Activated naive CD4-positive, alpha-beta T cell treated with anti-CD3 and anti-CD28 coated beads, Interleukin-2, amount 10 ng/mL, durations not matched to agents 7 days and 5 days (primary cell): ENCODE data around the gene OTULIN.

Source experiments
- CTCF ChIA-PET: fragments of 350-600 bp; sonication (Branson Sonifier 250); formaldehyde crosslinking; loops from one replicate; lab custom pipeline; 2021; ENCODE audit warnings: antibody characterized with exemption; lab: Charles Lee
- DNase-seq: peaks from one replicate; pipeline ENCODE4 v3.0.0-alpha.2; 2020
- H3K27ac Mint-ChIP-seq: one replicate; pipeline ENCODE4 v1.8.0; 2021; ENCODE audit warnings: mild to moderate bottlenecking, moderate library complexity, mixed read lengths
- H3K27me3 Mint-ChIP-seq: one replicate; pipeline ENCODE4 v1.8.0; 2021; ENCODE audit warnings: mild to moderate bottlenecking, mixed read lengths
- H3K36me3 Mint-ChIP-seq: one replicate; pipeline ENCODE4 v1.8.0; 2021; ENCODE audit warnings: mixed read lengths
- H3K4me1 Mint-ChIP-seq: one replicate; pipeline ENCODE4 v1.8.0; 2021; ENCODE audit warnings: mixed read lengths
- H3K4me3 Mint-ChIP-seq: one replicate; pipeline ENCODE4 v1.8.0; 2021; ENCODE audit warnings: mild to moderate bottlenecking, moderate library complexity, mixed read lengths
- H3K9me3 Mint-ChIP-seq: one replicate; pipeline ENCODE4 v1.8.0; 2021; ENCODE audit warnings: mixed read lengths

OTULIN gene

GRCh38 chr5:14735944-14736343 lies 71.4 kb downstream of the OTULIN start:
- Mint-ChIP-seq H3K36me3 (peaks cover 4% of the 10 kb centered on the region), H3K4me3 (no peak overlapping the region), H3K27me3 (no peaks in the 10 kb centered on the region), H3K27ac (no peak overlapping the region), H3K4me1 (no peaks in the 10 kb centered on the region), H3K9me3 (no peaks in the 10 kb centered on the region)
- DNase-seq = no peak
- CTCF ChIA-PET = no interaction called here

GRCh38 chr5:14737291-14737690 lies 72.8 kb downstream of the OTULIN start:
- no peaks in the 10 kb centered on the region for H3K27me3 Mint-ChIP-seq
- CTCF ChIA-PET = interaction anchor here (1.2 kb wide), 2 partner anchors 10 to 266 kb away, joined by 3 to 8 read pairs; no protein-coding TSS in a partner anchor
- DNase-seq = no peak
- H3K36me3 Mint-ChIP-seq = peaks cover 6% of the 10 kb centered on the region
- H3K27ac Mint-ChIP-seq = no peak overlapping the region
- peaks cover 12% of the 10 kb centered on the region for H3K4me1 Mint-ChIP-seq
- H3K4me3 Mint-ChIP-seq = no peak overlapping the region
- H3K9me3 Mint-ChIP-seq = no peaks in the 10 kb centered on the region

- CTCF ChIA-PET = interaction anchor here (1.2 kb wide), 1 partner anchor 265 kb away, joined by 3 read pairs; no protein-coding TSS in a partner anchor
- peak overlapping the region; percentile 28 for H3K27ac Mint-ChIP-seq
- no peak for DNase-seq
- no peaks in the 10 kb centered on the region for H3K9me3 Mint-ChIP-seq
- H3K27me3 Mint-ChIP-seq = no peaks in the 10 kb centered on the region
- peaks cover 19% of the 10 kb centered on the region for H3K4me1 Mint-ChIP-seq
- no peak overlapping the region for H3K4me3 Mint-ChIP-seq
- H3K36me3 Mint-ChIP-seq = peaks cover 6% of the 10 kb centered on the region
Measured at GRCh38 chr5:14738050-14738449, 73.5 kb downstream of the OTULIN start.

GRCh38 chr5:14739538-14739937 lies 75.0 kb downstream of the OTULIN start:
- no peak for DNase-seq
- Mint-ChIP-seq H3K9me3 (no peaks in the 10 kb centered on the region), H3K27me3 (no peaks in the 10 kb centered on the region), H3K4me3 (no peak overlapping the region), H3K36me3 (peaks cover 9% of the 10 kb centered on the region), H3K4me1 (peaks cover 19% of the 10 kb centered on the region), H3K27ac (no peak overlapping the region)
- CTCF ChIA-PET = no interaction called here

- no peaks in the 10 kb centered on the region for H3K9me3 Mint-ChIP-seq
- no peak overlapping the region for H3K4me3 Mint-ChIP-seq
- no peaks in the 10 kb centered on the region for H3K27me3 Mint-ChIP-seq
- peaks cover 9% of the 10 kb centered on the region for H3K36me3 Mint-ChIP-seq
- no peak for DNase-seq
- CTCF ChIA-PET = interaction anchor here (0.6 to 1.0 kb wide), 2 partner anchors 13 to 366 kb away, joined by 3 read pairs; no protein-coding TSS in a partner anchor
- H3K27ac Mint-ChIP-seq = no peak overlapping the region
- H3K4me1 Mint-ChIP-seq = peaks cover 19% of the 10 kb centered on the region
Measured at GRCh38 chr5:14739981-14740380, 75.5 kb downstream of the OTULIN start.

- Mint-ChIP-seq H3K4me1 (peaks cover 25% of the 10 kb centered on the region), H3K4me3 (no peak overlapping the region), H3K27me3 (no peaks in the 10 kb centered on the region), H3K27ac (no peak overlapping the region), H3K9me3 (no peaks in the 10 kb centered on the region), H3K36me3 (peaks cover 14% of the 10 kb centered on the region)
- no peak for DNase-seq
- CTCF ChIA-PET = interaction anchor here (1.0 kb wide), 1 partner anchor 14 kb away, joined by 3 read pairs; no protein-coding TSS in a partner anchor
Measured at GRCh38 chr5:14741131-14741530, 76.6 kb downstream of the OTULIN start.

GRCh38 chr5:14741801-14742440 lies 77.4 kb downstream of the OTULIN start:
- Mint-ChIP-seq H3K36me3 (peaks cover 14% of the 10 kb centered on the region), H3K9me3 (no peaks in the 10 kb centered on the region), H3K4me3 (no peak overlapping the region), H3K27ac (peak overlapping the region; percentile 50), H3K4me1 (peaks cover 25% of the 10 kb centered on the region), H3K27me3 (no peaks in the 10 kb centered on the region)
- CTCF ChIA-PET = no interaction called here
- peak; percentile 58 for DNase-seq

- Mint-ChIP-seq H3K4me3 (no peak overlapping the region), H3K27me3 (no peaks in the 10 kb centered on the region), H3K36me3 (peaks cover 14% of the 10 kb centered on the region), H3K27ac (peak overlapping the region; percentile 51), H3K4me1 (peaks cover 25% of the 10 kb centered on the region), H3K9me3 (no peaks in the 10 kb centered on the region)
- CTCF ChIA-PET = interaction anchor here (2.0 kb wide), 1 partner anchor 15 kb away, joined by 13 read pairs; no protein-coding TSS in a partner anchor
- DNase-seq = no peak
Measured at GRCh38 chr5:14742498-14742897, 78.0 kb downstream of the OTULIN start.

- peaks cover 19% of the 10 kb centered on the region for H3K36me3 Mint-ChIP-seq
- no peak overlapping the region for H3K27ac Mint-ChIP-seq
- peaks cover 25% of the 10 kb centered on the region for H3K4me1 Mint-ChIP-seq
- CTCF ChIA-PET = interaction anchor here (0.6 to 2.0 kb wide), 4 partner anchors 11 to 130 kb away, joined by 3 to 13 read pairs (median 4); no protein-coding TSS in a partner anchor
- H3K4me3 Mint-ChIP-seq = no peak overlapping the region
- no peaks in the 10 kb centered on the region for H3K27me3 Mint-ChIP-seq
- no peaks in the 10 kb centered on the region for H3K9me3 Mint-ChIP-seq
- DNase-seq = no peak
Measured at GRCh38 chr5:14743601-14744295, 79.2 kb downstream of the OTULIN start.

- Mint-ChIP-seq H3K27ac (no peak overlapping the region), H3K4me1 (peaks cover 25% of the 10 kb centered on the region), H3K27me3 (no peaks in the 10 kb centered on the region), H3K36me3 (peaks cover 23% of the 10 kb centered on the region), H3K4me3 (no peak overlapping the region), H3K9me3 (no peaks in the 10 kb centered on the region)
- CTCF ChIA-PET = interaction anchor here (1.0 to 2.0 kb wide), 3 partner anchors 12 to 129 kb away, joined by 3 to 13 read pairs (median 4); no protein-coding TSS in a partner anchor
- no peak for DNase-seq
Measured at GRCh38 chr5:14744296-14745187, 80.0 kb downstream of the OTULIN start.

GRCh38 chr5:14745188-14745563 lies 80.7 kb downstream of the OTULIN start:
- H3K9me3 Mint-ChIP-seq = no peaks in the 10 kb centered on the region
- no peaks in the 10 kb centered on the region for H3K27me3 Mint-ChIP-seq
- peaks cover 23% of the 10 kb centered on the region for H3K36me3 Mint-ChIP-seq
- H3K4me3 Mint-ChIP-seq = no peak overlapping the region
- no peak for DNase-seq
- CTCF ChIA-PET = no interaction called here
- H3K27ac Mint-ChIP-seq = no peak overlapping the region
- peaks cover 25% of the 10 kb centered on the region for H3K4me1 Mint-ChIP-seq

GRCh38 chr5:14745753-14746152 lies 81.2 kb downstream of the OTULIN start:
- H3K4me1 Mint-ChIP-seq = peaks cover 25% of the 10 kb centered on the region
- H3K27me3 Mint-ChIP-seq = no peaks in the 10 kb centered on the region
- DNase-seq = no peak
- no peak overlapping the region for H3K4me3 Mint-ChIP-seq
- H3K27ac Mint-ChIP-seq = peak overlapping the region; percentile 50
- H3K9me3 Mint-ChIP-seq = no peaks in the 10 kb centered on the region
- peaks cover 22% of the 10 kb centered on the region for H3K36me3 Mint-ChIP-seq
- CTCF ChIA-PET = no interaction called here

GRCh38 chr5:14748180-14748900 lies 83.8 kb downstream of the OTULIN start:
- Mint-ChIP-seq H3K36me3 (peaks cover 34% of the 10 kb centered on the region), H3K4me1 (peaks cover 6% of the 10 kb centered on the region), H3K4me3 (no peak overlapping the region), H3K27ac (no peak overlapping the region), H3K27me3 (no peaks in the 10 kb centered on the region), H3K9me3 (no peaks in the 10 kb centered on the region)
- CTCF ChIA-PET = no interaction called here
- DNase-seq = no peak
